HepG2 (cell line): Measurements from ENCODE around the gene NAALAD2. TPM values are rescaled to one million over a fixed set of nuclear protein-coding genes. Genes with fewer than 3 reads are reported as not detected.

ENCODE experiments used
- FLYWCH1 ChIP-seq: sonication (generic); formaldehyde crosslinking; IDR thresholded peaks from 2 replicates; pipeline ENCODE4 v1.8.1; 2023; ENCODE audit warnings: mild to moderate bottlenecking, missing genetic modification reagents
- FOXC1 ChIP-seq: sonication (generic); formaldehyde crosslinking; IDR thresholded peaks from 2 replicates; pipeline ENCODE4 v1.8.0; 2022; ENCODE audit warnings: mild to moderate bottlenecking, missing genetic modification reagents, borderline replicate concordance
- HDAC1 ChIP-seq: sonication (generic); formaldehyde crosslinking; IDR thresholded peaks from 2 replicates; pipeline ENCODE4 v1.5.1; 2020; ENCODE audit warnings: mild to moderate bottlenecking, missing genetic modification reagents
- HMGA1 ChIP-seq: sonication (generic); formaldehyde crosslinking; conservative IDR thresholded peaks from 2 replicates; pipeline ENCODE4 v1.4.0; 2020; ENCODE audit warnings: missing genetic modification reagents
- IRF2 ChIP-seq: IDR thresholded peaks from 2 replicates; pipeline ENCODE4 v1.6.1; 2018; ENCODE audit warnings: missing genetic modification reagents, missing compliant biosample characterization
- MED8 ChIP-seq: sonication (generic); formaldehyde crosslinking; IDR thresholded peaks from 2 replicates; pipeline ENCODE4 v1.8.1; 2023; ENCODE audit warnings: mild to moderate bottlenecking, missing genetic modification reagents; ENCODE audit not compliant: insufficient replicate concordance
- NFAT5 ChIP-seq: sonication (generic); formaldehyde crosslinking; IDR thresholded peaks from 2 replicates; pipeline ENCODE4 v1.4.0; 2020; ENCODE audit warnings: missing genetic modification reagents
- RBFOX2 ChIP-seq: fragments of 200-400 bp; formaldehyde crosslinking; IDR thresholded peaks from 2 replicates; pipeline ENCODE4 v1.6.1; 2017; ENCODE audit warnings: low read depth, mild to moderate bottlenecking, low read length
- SOX5 ChIP-seq: IDR thresholded peaks from 2 replicates; pipeline ENCODE4 v1.6.1; 2016; ENCODE audit warnings: borderline replicate concordance
- TBX2 ChIP-seq: sonication (generic); formaldehyde crosslinking; IDR thresholded peaks from 2 replicates; pipeline ENCODE4 v1.5.0; 2020; ENCODE audit warnings: missing genetic modification reagents, mild to moderate bottlenecking, borderline replicate concordance
- TCF7L2 ChIP-seq: IDR thresholded peaks from 2 replicates; pipeline ENCODE4 v1.6.1; 2011; ENCODE audit warnings: mild to moderate bottlenecking, low read depth, low read length, moderate library complexity
- YEATS2 ChIP-seq: sonication (generic); formaldehyde crosslinking; IDR thresholded peaks from 2 replicates; pipeline ENCODE4 v1.4.0; 2020; ENCODE audit warnings: missing genetic modification reagents, borderline replicate concordance
- YEATS4 ChIP-seq: sonication (generic); formaldehyde crosslinking; IDR thresholded peaks from 2 replicates; pipeline ENCODE4 v1.4.0; 2020; ENCODE audit warnings: missing genetic modification reagents, borderline replicate concordance
- YY1 ChIP-seq: IDR thresholded peaks from 2 replicates; pipeline ENCODE4 v1.6.1; 2011; ENCODE audit warnings: low read length, low read depth, moderate library complexity, mild to moderate bottlenecking; ENCODE audit not compliant: insufficient read depth, insufficient replicate concordance
- ZNF121 ChIP-seq: sonication (generic); formaldehyde crosslinking; IDR thresholded peaks from 2 replicates; pipeline ENCODE4 v1.5.0; 2020; ENCODE audit warnings: mild to moderate bottlenecking, missing genetic modification reagents
- ZNF24 ChIP-seq: fragments of 450-650 bp; IDR thresholded peaks from 2 replicates; pipeline ENCODE4 v1.6.1; 2017; ENCODE audit warnings: antibody characterized with exemption, mild to moderate bottlenecking
- ZNF34 ChIP-seq: sonication (generic); formaldehyde crosslinking; IDR thresholded peaks from 2 replicates; pipeline ENCODE4 v1.4.0; 2020; ENCODE audit warnings: mild to moderate bottlenecking, missing genetic modification reagents, borderline replicate concordance
- ZNF619 ChIP-seq: sonication (generic); formaldehyde crosslinking; IDR thresholded peaks from 2 replicates; pipeline ENCODE4 v1.4.0; 2020; ENCODE audit warnings: mild to moderate bottlenecking, missing genetic modification reagents
- ZNF703 ChIP-seq: sonication (generic); formaldehyde crosslinking; IDR thresholded peaks from 2 replicates; pipeline ENCODE4 v1.5.1; 2020; ENCODE audit warnings: missing genetic modification reagents, mild to moderate bottlenecking, moderate library complexity, borderline replicate concordance
- ZNF720 ChIP-seq: sonication (generic); formaldehyde crosslinking; IDR thresholded peaks from 2 replicates; pipeline ENCODE4 v1.4.0; 2020; ENCODE audit warnings: missing genetic modification reagents
- polyA plus RNA-seq, 8 experiments: library from polyadenylated mRNA; depleted of rRNA in 3 of 8; stranded (reverse) in 7 of 8; unstranded in 1 of 8; fragments of >200 nt; fragmentation: Illumina TruSeq in 4 of 8; extraction: Trizol in 4 of 8; gene quantifications; 2 replicates each; pipeline versions ENCODE4 v1.2.1 to v1.2.3, GENCODE V29; 2011 to 2016; ENCODE audit warnings: low read depth in 4 of 8, missing spikeins in 1 of 8, mixed read lengths in 1 of 8; ENCODE audit not compliant: insufficient read depth in 1 of 8
- total RNA-seq, 5 experiments: library from RNA; depleted of rRNA; stranded (reverse); fragments of >200 nt; fragmentation: Illumina TruSeq; extraction: Trizol; gene quantifications; 2 replicates each; pipeline ENCODE4 v1.2.3, GENCODE V29; 2016; ENCODE audit warnings: low read depth in 1 of 5
- TF ChIP-seq, protein P1 (sequence below): sonication (generic); formaldehyde crosslinking; IDR thresholded peaks from 2 replicates; pipeline ENCODE4 v1.4.0; 2020; ENCODE audit warnings: missing genetic modification reagents
- TF ChIP-seq, protein P2 (sequence below): sonication (generic); formaldehyde crosslinking; IDR thresholded peaks from 2 replicates; pipeline ENCODE4 v1.5.1; 2020; ENCODE audit warnings: mild to moderate bottlenecking, moderate library complexity, missing genetic modification reagents

Gene NAALAD2
- total and polyA plus RNA-seq, 2 of the 13 experiments (the other 11 are each of a cell fraction or from before 2014, with no cell fraction given) = 8.0 to 8.9 TPM

GRCh38 chr11:90222459-90223247 is 88.2 kb downstream of the NAALAD2 start, which contains the start of gene CHORDC1 (continued):
- TF ChIP-seq FOXC1 (CRISPR knock-in tag) = peak; percentile 89; the same call in 1 of the 2 replicates
- peak; percentile 84 for TF ChIP-seq RBFOX2
- TF ChIP-seq HDAC1 (CRISPR knock-in tag) = peak; percentile 82
- peak; percentile 57; the same call in 1 of the 2 replicates for TF ChIP-seq IRF2 (CRISPR knock-in tag)
- TF ChIP-seq ZNF24 = no peak
- peak; percentile 62 for TF ChIP-seq MED8
- no peak for TF ChIP-seq HMGA1
- no peak for TF ChIP-seq FLYWCH1 (CRISPR knock-in tag)
- peak; percentile 59; the same call in 1 of the 2 replicates for TF ChIP-seq ZNF34 (CRISPR knock-in tag)
- TF ChIP-seq ZNF619 (CRISPR knock-in tag) = no peak; the same call in 1 of the 2 replicates
- TF ChIP-seq NFAT5 (CRISPR knock-in tag) = no peak
- no peak; the same call in 1 of the 2 replicates for TF ChIP-seq ZNF703
- peak; percentile 79 for TF ChIP-seq TBX2 (CRISPR knock-in tag)
- no peak for TF ChIP-seq TCF7L2
- TF ChIP-seq YY1 = no peak
- TF ChIP-seq, protein P1, sequence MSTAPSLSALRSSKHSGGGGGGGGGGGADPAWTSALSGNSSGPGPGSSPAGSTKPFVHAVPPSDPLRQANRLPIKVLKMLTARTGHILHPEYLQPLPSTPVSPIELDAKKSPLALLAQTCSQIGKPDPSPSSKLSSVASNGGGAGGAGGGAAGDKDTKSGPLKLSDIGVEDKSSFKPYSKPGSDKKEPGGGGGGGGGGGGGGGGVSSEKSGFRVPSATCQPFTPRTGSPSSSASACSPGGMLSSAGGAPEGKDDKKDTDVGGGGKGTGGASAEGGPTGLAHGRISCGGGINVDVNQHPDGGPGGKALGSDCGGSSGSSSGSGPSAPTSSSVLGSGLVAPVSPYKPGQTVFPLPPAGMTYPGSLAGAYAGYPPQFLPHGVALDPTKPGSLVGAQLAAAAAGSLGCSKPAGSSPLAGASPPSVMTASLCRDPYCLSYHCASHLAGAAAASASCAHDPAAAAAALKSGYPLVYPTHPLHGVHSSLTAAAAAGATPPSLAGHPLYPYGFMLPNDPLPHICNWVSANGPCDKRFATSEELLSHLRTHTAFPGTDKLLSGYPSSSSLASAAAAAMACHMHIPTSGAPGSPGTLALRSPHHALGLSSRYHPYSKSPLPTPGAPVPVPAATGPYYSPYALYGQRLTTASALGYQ (CRISPR knock-in tag) = no peak
- TF ChIP-seq SOX5 (CRISPR knock-in tag) = no peak
- no peak for TF ChIP-seq ZNF720 (CRISPR knock-in tag)
- TF ChIP-seq ZNF121 (CRISPR knock-in tag) = peak; percentile 76
- TF ChIP-seq, protein P2, sequence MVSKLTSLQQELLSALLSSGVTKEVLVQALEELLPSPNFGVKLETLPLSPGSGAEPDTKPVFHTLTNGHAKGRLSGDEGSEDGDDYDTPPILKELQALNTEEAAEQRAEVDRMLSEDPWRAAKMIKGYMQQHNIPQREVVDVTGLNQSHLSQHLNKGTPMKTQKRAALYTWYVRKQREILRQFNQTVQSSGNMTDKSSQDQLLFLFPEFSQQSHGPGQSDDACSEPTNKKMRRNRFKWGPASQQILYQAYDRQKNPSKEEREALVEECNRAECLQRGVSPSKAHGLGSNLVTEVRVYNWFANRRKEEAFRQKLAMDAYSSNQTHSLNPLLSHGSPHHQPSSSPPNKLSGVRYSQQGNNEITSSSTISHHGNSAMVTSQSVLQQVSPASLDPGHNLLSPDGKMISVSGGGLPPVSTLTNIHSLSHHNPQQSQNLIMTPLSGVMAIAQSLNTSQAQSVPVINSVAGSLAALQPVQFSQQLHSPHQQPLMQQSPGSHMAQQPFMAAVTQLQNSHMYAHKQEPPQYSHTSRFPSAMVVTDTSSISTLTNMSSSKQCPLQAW (CRISPR knock-in tag) = peak; percentile 76
- peak; percentile 87; the same call in 1 of the 2 replicates for TF ChIP-seq YEATS2 (CRISPR knock-in tag)
- TF ChIP-seq YEATS4 (CRISPR knock-in tag) = no peak
